Mesenchymal stem cell (in vitro differentiated cells and primary cell): Measurements from ENCODE around the gene PRR3.
"Not testable (repeated sequence)": the region's sequence is repeated elsewhere in the genome, so short reads cannot be mapped to it uniquely, and the experiment has no call there.

Source experiments
- DNase-seq: peaks from one replicate; pipeline ENCODE4 v3.0.0-alpha.2; 2013
- H2AFZ ChIP-seq: one replicate; pipeline ENCODE4 v1.6.1; 2013; ENCODE audit warnings: low read depth, mild to moderate bottlenecking, control low read depth, inconsistent platforms, low read length, moderate library complexity
- H2AK5ac ChIP-seq: 2 replicates; pipeline ENCODE4 v1.6.1; 2013; ENCODE audit warnings: low read length, moderate library complexity, mild to moderate bottlenecking, inconsistent platforms; ENCODE audit not compliant: severe bottlenecking
- H2BK120ac ChIP-seq: one replicate; pipeline ENCODE4 v1.6.1; 2013; ENCODE audit warnings: low read depth, mild to moderate bottlenecking, inconsistent platforms, low read length, moderate library complexity
- H2BK12ac ChIP-seq, 2 experiments: one replicate each; pipeline ENCODE4 v1.6.1; 2013; ENCODE audit warnings: inconsistent platforms in 2 of 2, low read length in 2 of 2, mild to moderate bottlenecking in 2 of 2, moderate library complexity in 2 of 2, control low read depth in 1 of 2
- H2BK15ac ChIP-seq: one replicate; pipeline ENCODE4 v1.6.1; 2013; ENCODE audit warnings: mild to moderate bottlenecking, low read depth, inconsistent platforms; ENCODE audit not compliant: poor library complexity, severe bottlenecking
- H2BK5ac ChIP-seq: 2 replicates; pipeline ENCODE4 v1.6.1; 2013; ENCODE audit warnings: low read depth, mild to moderate bottlenecking, low read length, control low read depth, inconsistent platforms; ENCODE audit not compliant: poor library complexity, severe bottlenecking
- H3K14ac ChIP-seq, 2 experiments: one replicate each; pipeline ENCODE4 v1.6.1; 2013; ENCODE audit warnings: inconsistent platforms in 2 of 2, low read length in 2 of 2, control low read depth in 1 of 2, mild to moderate bottlenecking in 1 of 2, moderate library complexity in 1 of 2
- H3K18ac ChIP-seq, 2 experiments: one replicate each; pipeline ENCODE4 v1.6.1; 2013; ENCODE audit warnings: inconsistent platforms in 2 of 2, low read length in 2 of 2, control low read depth in 1 of 2, low read depth in 1 of 2, mild to moderate bottlenecking in 1 of 2
- H3K23ac ChIP-seq, 2 experiments: one replicate each; pipeline ENCODE4 v1.6.1; 2013; ENCODE audit warnings: inconsistent platforms in 2 of 2, low read length in 2 of 2, mild to moderate bottlenecking in 2 of 2, moderate library complexity in 2 of 2, control low read depth in 1 of 2
- H3K27ac ChIP-seq: 2 replicates; pipeline ENCODE4 v1.5.1; 2013; ENCODE audit warnings: mild to moderate bottlenecking, moderate library complexity, low read length, control low read depth, inconsistent platforms; ENCODE audit not compliant: poor library complexity, severe bottlenecking
- H3K27me3 ChIP-seq, 2 experiments: 2 replicates each; pipeline versions ENCODE4 v1.6.1 to v1.7.0; 2013; ENCODE audit warnings: low read length in 2 of 2, mild to moderate bottlenecking in 2 of 2, moderate library complexity in 2 of 2, control low read depth in 1 of 2, inconsistent platforms in 1 of 2; ENCODE audit not compliant: control insufficient read depth in 1 of 2, insufficient read depth in 1 of 2
- H3K36me3 ChIP-seq, 2 experiments: 2 replicates each; pipeline versions ENCODE4 v1.6.1 to v1.7.0; 2013; ENCODE audit warnings: low read length in 2 of 2, control low read depth in 1 of 2, inconsistent platforms in 1 of 2, low read depth in 1 of 2, mild to moderate bottlenecking in 1 of 2; ENCODE audit not compliant: insufficient read depth in 2 of 2, control insufficient read depth in 1 of 2
- H3K4ac ChIP-seq, 2 experiments: one replicate each; pipeline ENCODE4 v1.6.1; 2013; ENCODE audit warnings: inconsistent platforms in 2 of 2, low read length in 2 of 2, mild to moderate bottlenecking in 2 of 2, moderate library complexity in 2 of 2, control low read depth in 1 of 2, low read depth in 1 of 2
- H3K4me1 ChIP-seq: 2 replicates; pipeline ENCODE4 v1.6.1; 2013; ENCODE audit warnings: low read depth, low read length, control low read depth; ENCODE audit not compliant: control insufficient read depth, insufficient read depth
- H3K4me2 ChIP-seq: 2 replicates; pipeline ENCODE4 v1.6.1; 2013; ENCODE audit warnings: low read length, mild to moderate bottlenecking, inconsistent platforms; ENCODE audit not compliant: poor library complexity, severe bottlenecking
- H3K4me3 ChIP-seq, 2 experiments: 2 replicates each; pipeline versions ENCODE4 v1.5.1 to v1.7.0; 2013; ENCODE audit warnings: low read length in 2 of 2, mild to moderate bottlenecking in 2 of 2, control low read depth in 1 of 2, low read depth in 1 of 2; ENCODE audit not compliant: insufficient read depth in 1 of 2
- H3K79me1 ChIP-seq: replicated peaks from 2 replicates; pipeline ENCODE4 v1.6.1; 2013; ENCODE audit warnings: mild to moderate bottlenecking, control low read depth, low read length, inconsistent platforms; ENCODE audit not compliant: poor library complexity, severe bottlenecking
- H3K9ac ChIP-seq: 2 replicates; pipeline ENCODE4 v1.7.0; 2013; ENCODE audit warnings: mild to moderate bottlenecking, low read length, moderate library complexity
- H3K9me3 ChIP-seq: 2 replicates; pipeline ENCODE4 v1.7.0; 2013; ENCODE audit warnings: mild to moderate bottlenecking, low read length; ENCODE audit not compliant: control insufficient read depth
- H4K8ac ChIP-seq: one replicate; pipeline ENCODE4 v1.6.1; 2013; ENCODE audit warnings: inconsistent platforms, mild to moderate bottlenecking, low read length, moderate library complexity
- H4K91ac ChIP-seq: one replicate; pipeline ENCODE4 v1.6.1; 2013; ENCODE audit warnings: mild to moderate bottlenecking, low read length, inconsistent platforms
- WGBS: methylation state at CpG from one replicate; pipeline ENCODE4 v1.1.7; 2013; ENCODE audit warnings: mixed read lengths; 5-methylcytosine and 5-hydroxymethylcytosine counted together

Gene PRR3

GRCh38 chr6:30520522-30520921 lies 36.6 kb upstream of the PRR3 start:
- H3K23ac ChIP-seq: no peak overlapping the region
- H2BK5ac ChIP-seq: no peak overlapping the region
- H3K18ac ChIP-seq: no peak overlapping the region
- H3K4me1 ChIP-seq: no peaks in the 10 kb centered on the region
- H3K14ac ChIP-seq: no peak overlapping the region
- no peak overlapping the region for H2BK15ac ChIP-seq
- H2AK5ac ChIP-seq: no peak overlapping the region
- no peaks in the 10 kb centered on the region for H3K79me1 ChIP-seq
- H2BK120ac ChIP-seq: no peak overlapping the region
- H2BK12ac ChIP-seq: no peak overlapping the region
- H3K27ac ChIP-seq: no peak overlapping the region
- no peak overlapping the region for H2AFZ ChIP-seq
- H3K4me2 ChIP-seq: no peak overlapping the region
- H3K9ac ChIP-seq: no peak overlapping the region
- no peak overlapping the region for H3K4ac ChIP-seq
- H3K9me3 ChIP-seq: no peaks in the 10 kb centered on the region
- no peak overlapping the region for H3K4me3 ChIP-seq
- H3K36me3 ChIP-seq: no peaks in the 10 kb centered on the region
- no peak overlapping the region for H4K8ac ChIP-seq
- WGBS: 91% methylated on average over 6 of the region's 6 CpGs
- H4K91ac ChIP-seq: no peak overlapping the region
- DNase-seq: no peak
- H3K27me3 ChIP-seq: no peaks in the 10 kb centered on the region

GRCh38 chr6:30521082-30521481 lies 36.0 kb upstream of the PRR3 start:
- H3K36me3 ChIP-seq, H3K4me1 ChIP-seq, H3K9me3 ChIP-seq, H2BK5ac ChIP-seq, H3K27me3 ChIP-seq, H3K23ac ChIP-seq, H3K4me2 ChIP-seq, H4K8ac ChIP-seq, H3K79me1 ChIP-seq, H3K14ac ChIP-seq, H2AK5ac ChIP-seq, H3K9ac ChIP-seq, H3K27ac ChIP-seq, H3K4ac ChIP-seq, H3K4me3 ChIP-seq, H2AFZ ChIP-seq, H2BK12ac ChIP-seq, DNase-seq, H2BK120ac ChIP-seq, H2BK15ac ChIP-seq: not testable (repeated sequence)
- 62% methylated on average over 7 of the region's 7 CpGs for WGBS
- Histone ChIP-seq H3K18ac (peak overlapping the region in 1 of 2 experiments; percentile 29), H4K91ac (peak overlapping the region; percentile 43)

GRCh38 chr6:30521952-30522351 lies 35.1 kb upstream of the PRR3 start:
- H3K4me2 ChIP-seq, H3K23ac ChIP-seq, H2BK5ac ChIP-seq, H3K4me1 ChIP-seq, H2BK120ac ChIP-seq, H3K14ac ChIP-seq, H2AK5ac ChIP-seq, H3K4ac ChIP-seq, H2AFZ ChIP-seq, DNase-seq, H3K9ac ChIP-seq, H3K4me3 ChIP-seq, H3K27ac ChIP-seq, H2BK12ac ChIP-seq, H3K36me3 ChIP-seq, H3K27me3 ChIP-seq, H2BK15ac ChIP-seq, H4K8ac ChIP-seq, H3K18ac ChIP-seq, H4K91ac ChIP-seq, H3K9me3 ChIP-seq, H3K79me1 ChIP-seq: not testable (repeated sequence)
- WGBS: 83% methylated on average over 5 of the region's 5 CpGs

GRCh38 chr6:30526444-30526843 lies 30.7 kb upstream of the PRR3 start:
- not testable (repeated sequence) for H2BK5ac ChIP-seq, H2BK12ac ChIP-seq, H3K4me1 ChIP-seq, H3K36me3 ChIP-seq, H4K8ac ChIP-seq, H3K79me1 ChIP-seq, H3K23ac ChIP-seq, H4K91ac ChIP-seq, H2BK120ac ChIP-seq, H3K14ac ChIP-seq, H3K9ac ChIP-seq, H3K27me3 ChIP-seq, H2BK15ac ChIP-seq, H3K4ac ChIP-seq, H3K9me3 ChIP-seq, H3K18ac ChIP-seq, H3K4me2 ChIP-seq, DNase-seq, H2AK5ac ChIP-seq, H3K27ac ChIP-seq, H3K4me3 ChIP-seq, H2AFZ ChIP-seq
- 94% methylated on average over 2 of the region's 3 CpGs for WGBS
